ENCODE measurements around the gene NR5A1. TPM values are rescaled to one million over a fixed set of nuclear protein-coding genes. Genes with fewer than 3 reads are reported as not detected.

Gene NR5A1
- total RNA-seq, 2 experiments from 2014 or later, result not detected

- ChIA-PET CTCF (no interaction called here), POLR2A (no interaction called here)
- Mint-ChIP-seq H3K36me3 (ENCODE audit: low read depth) (no peaks in the 10 kb centered on the region), H3K27me3 (no peaks in the 10 kb centered on the region), H3K4me3 (no peak overlapping the region), H3K4me1 (ENCODE audit: low read depth) (peaks cover 4% of the 10 kb centered on the region), H3K9me3 (no peaks in the 10 kb centered on the region), H3K27ac (no peak overlapping the region)
- ATAC-seq (no peak), DNase-seq (no peak)
- intact Hi-C loops (cut with micrococcal nuclease), result no loop called here
- TF ChIP-seq CTCF (IDR thresholded peaks at IDR 0.05), result no peak
These were observed 18.0 kb downstream of the NR5A1 start for GRCh38 chr9:124489222-124489621.

GRCh38 chr9:124488641-124489210 is 18.5 kb downstream of the NR5A1 start:
- CTCF ChIA-PET, result interaction anchor here (1.0 kb wide), 1 partner anchor 48 kb away, joined by 5 read pairs; no protein-coding TSS in a partner anchor
- Mint-ChIP-seq H3K9me3 (no peaks in the 10 kb centered on the region), H3K36me3 (ENCODE audit: low read depth) (no peaks in the 10 kb centered on the region), H3K4me3 (no peak overlapping the region), H3K27me3 (no peaks in the 10 kb centered on the region), H3K27ac (no peak overlapping the region), H3K4me1 (ENCODE audit: low read depth) (no peaks in the 10 kb centered on the region)
- intact Hi-C loops (cut with micrococcal nuclease), result no loop called here
- DNase-seq, result no peak
- POLR2A ChIA-PET, result no interaction called here
- no peak for TF ChIP-seq CTCF (IDR thresholded peaks at IDR 0.05)
- ATAC-seq, result no peak

GRCh38 chr9:124487260-124488182 is 19.7 kb downstream of the NR5A1 start:
- Mint-ChIP-seq H3K27ac (no peak overlapping the region), H3K4me1 (ENCODE audit: low read depth) (no peaks in the 10 kb centered on the region), H3K27me3 (peaks cover 2% of the 10 kb centered on the region), H3K4me3 (no peak overlapping the region), H3K9me3 (no peaks in the 10 kb centered on the region), H3K36me3 (ENCODE audit: low read depth) (no peaks in the 10 kb centered on the region)
- DNase-seq, result no peak
- POLR2A ChIA-PET, result interaction anchor here (0.6 kb wide), 2 partner anchors 56 to 79 kb away, joined by 3 read pairs; no protein-coding TSS in a partner anchor
- CTCF ChIA-PET, result interaction anchor here (0.9 to 1.7 kb wide), 4 partner anchors 49 to 67 kb away, joined by 3 to 5 read pairs (median 4); no protein-coding TSS in a partner anchor
- intact Hi-C loops (cut with micrococcal nuclease), result no loop called here
- no peak for TF ChIP-seq CTCF (IDR thresholded peaks at IDR 0.05)
- no peak for ATAC-seq

GRCh38 chr9:124486778-124487259 is 20.4 kb downstream of the NR5A1 start:
- POLR2A ChIA-PET, result interaction anchor here (0.6 kb wide), 2 partner anchors 56 to 78 kb away, joined by 3 read pairs; no protein-coding TSS in a partner anchor
- H3K27ac Mint-ChIP-seq, result no peak overlapping the region
- no peak for TF ChIP-seq CTCF (IDR thresholded peaks at IDR 0.05)

More at GRCh38 chr9:124486778-124487259, 20.4 kb downstream of the NR5A1 start:
- H3K4me1 Mint-ChIP-seq (ENCODE audit: low read depth), result no peaks in the 10 kb centered on the region
- CTCF ChIA-PET, result interaction anchor here (1.1 to 1.7 kb wide), 2 partner anchors 50 to 67 kb away, joined by 3 to 4 read pairs; no protein-coding TSS in a partner anchor
- no peak overlapping the region for H3K4me3 Mint-ChIP-seq
- H3K36me3 Mint-ChIP-seq (ENCODE audit: low read depth), result no peaks in the 10 kb centered on the region
- intact Hi-C loops (cut with micrococcal nuclease), result no loop called here
- DNase-seq (no peak), ATAC-seq (no peak)
- H3K27me3 Mint-ChIP-seq, result peaks cover 2% of the 10 kb centered on the region
- no peaks in the 10 kb centered on the region for H3K9me3 Mint-ChIP-seq
